Measurements from ENCODE around the gene DELE1. TPM values are rescaled to one million over a fixed set of nuclear protein-coding genes. Genes with fewer than 3 reads are reported as not detected.

Gene DELE1
- total and polyA plus RNA-seq, 8 donors: 29.2 to 100 (median 71.7) TPM

GRCh38 chr5:141958546-141959172 is 35.0 kb downstream of the DELE1 start:
- whole genome bisulfite sequencing, 5 donors: 59 to 72% (median 60%) methylated on average over 8 of the region's 8 CpGs
- Histone ChIP-seq H3K36me3 (peaks cover 0 to 3% (median 0%) of the 10 kb centered on the region in 4 donors), H3K4me3 (no peak overlapping the region), H3K9me3 (no peaks in the 10 kb centered on the region), H3K27ac (peak overlapping the region in 4 of 5 donors; percentile 21 to 68 (median 38)), H3K27me3 (no peaks in the 10 kb centered on the region), H3K4me1 (peaks cover 0 to 45% (median 14%) of the 10 kb centered on the region in 4 donors)
- intact Hi-C loops (cut with DNase I; ENCODE audit: low total_unique reads): loop anchor here (5.0 kb wide), 1 partner anchor 266 kb away; no protein-coding TSS in a partner anchor
- TF ChIP-seq CTCF (IDR thresholded peaks at IDR 0.05): no peak
- TF ChIP-seq EP300 (IDR thresholded peaks at IDR 0.05): no peak
- TF ChIP-seq POLR2A (IDR thresholded peaks at IDR 0.05): no peak
- no peak for TF ChIP-seq POLR2AphosphoS5 (IDR thresholded peaks at IDR 0.05)
- peak in 1 of 2 donors; percentile 38 for DNase-seq

- intact Hi-C loops (cut with DNase I; ENCODE audit: low total_unique reads): no loop called here
- 60 to 68% (median 60%) methylated on average over 10 of the region's 10 CpGs for WGBS, 5 donors
- Histone ChIP-seq H3K36me3 (peaks cover 0 to 3% (median 0%) of the 10 kb centered on the region in 4 donors), H3K4me3 (no peak overlapping the region), H3K9me3 (no peaks in the 10 kb centered on the region), H3K27me3 (no peaks in the 10 kb centered on the region), H3K27ac (no peak overlapping the region), H3K4me1 (peaks cover 0 to 39% (median 14%) of the 10 kb centered on the region in 4 donors)
- peak in 1 of 2 donors; percentile 42 for DNase-seq
- TF ChIP-seq CTCF (IDR thresholded peaks at IDR 0.05) (peak in 1 of 7 experiments; percentile 12), POLR2AphosphoS5 (IDR thresholded peaks at IDR 0.05) (no peak), POLR2A (IDR thresholded peaks at IDR 0.05) (no peak)
Measured at GRCh38 chr5:141960018-141960417, 36.3 kb downstream of the DELE1 start.

GRCh38 chr5:141960449-141961323 is 37.0 kb downstream of the DELE1 start:
- intact Hi-C loops (cut with DNase I; ENCODE audit: low total_unique reads): no loop called here
- Histone ChIP-seq H3K36me3 (no peaks in the 10 kb centered on the region), H3K4me1 (peaks cover 0 to 39% (median 14%) of the 10 kb centered on the region in 4 donors), H3K27me3 (no peaks in the 10 kb centered on the region), H3K27ac (no peak overlapping the region), H3K4me3 (no peak overlapping the region), H3K9me3 (no peaks in the 10 kb centered on the region)
- 24 to 28% (median 28%) methylated on average over 14 of the region's 14 CpGs for WGBS, 5 donors
- DNase-seq: peak; percentile 91 to 96
- TF ChIP-seq POLR2AphosphoS5 (IDR thresholded peaks at IDR 0.05): peak in 1 of 3 donors; percentile 66
- TF ChIP-seq CTCF (IDR thresholded peaks at IDR 0.05): peak in 5 of 7 experiments; percentile 70 to 90 (median 85)
- no peak for TF ChIP-seq POLR2A (IDR thresholded peaks at IDR 0.05)

GRCh38 chr5:141961466-141961865 is 37.8 kb downstream of the DELE1 start:
- Histone ChIP-seq H3K9me3 (no peaks in the 10 kb centered on the region), H3K36me3 (no peaks in the 10 kb centered on the region), H3K27ac (no peak overlapping the region), H3K27me3 (no peaks in the 10 kb centered on the region), H3K4me3 (no peak overlapping the region), H3K4me1 (peaks cover 0 to 39% (median 14%) of the 10 kb centered on the region in 4 donors)
- WGBS, 5 donors: 71 to 92% (median 80%) methylated on average over 3 of the region's 3 CpGs
- intact Hi-C loops (cut with DNase I; ENCODE audit: low total_unique reads): no loop called here
- TF ChIP-seq CTCF (IDR thresholded peaks at IDR 0.05) (no peak), POLR2A (IDR thresholded peaks at IDR 0.05) (no peak), EP300 (IDR thresholded peaks at IDR 0.05) (no peak), POLR2AphosphoS5 (IDR thresholded peaks at IDR 0.05) (no peak)
- DNase-seq: no peak

All from stomach (tissue), 9 donors.